Inflammatory macrophage (primary cell): Measurements from ENCODE around the gene RGP1.
A peak's percentile ranks its signal among the peaks of the same experiment; 100 is the strongest.

Source experiments
- DNase-seq, 2 donors: peaks; one replicate each; pipeline ENCODE4 v3.0.0-alpha.2; 2020 to 2022

Gene RGP1

DNA sequence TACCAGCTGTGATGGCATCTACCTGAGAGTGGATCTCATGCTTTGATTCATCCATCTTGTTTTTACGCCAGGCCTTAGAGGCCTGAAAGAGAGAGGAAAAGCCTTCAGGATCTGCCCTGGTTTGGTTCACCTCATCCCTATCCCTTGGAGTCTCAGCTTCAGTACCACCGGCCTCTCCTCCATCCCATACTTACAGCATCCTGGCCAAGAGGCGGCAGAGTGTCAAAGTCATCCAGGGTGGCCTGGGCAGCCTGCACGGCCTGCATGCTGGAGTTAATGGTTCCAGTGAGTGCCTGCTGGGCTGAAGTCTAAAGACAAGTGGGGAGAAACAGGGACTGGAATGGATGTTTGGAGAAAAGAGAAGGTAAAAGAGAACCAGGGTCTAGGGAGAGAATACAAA, 29.5 kb upstream of the RGP1 start:
- no peak for DNase-seq

DNA sequence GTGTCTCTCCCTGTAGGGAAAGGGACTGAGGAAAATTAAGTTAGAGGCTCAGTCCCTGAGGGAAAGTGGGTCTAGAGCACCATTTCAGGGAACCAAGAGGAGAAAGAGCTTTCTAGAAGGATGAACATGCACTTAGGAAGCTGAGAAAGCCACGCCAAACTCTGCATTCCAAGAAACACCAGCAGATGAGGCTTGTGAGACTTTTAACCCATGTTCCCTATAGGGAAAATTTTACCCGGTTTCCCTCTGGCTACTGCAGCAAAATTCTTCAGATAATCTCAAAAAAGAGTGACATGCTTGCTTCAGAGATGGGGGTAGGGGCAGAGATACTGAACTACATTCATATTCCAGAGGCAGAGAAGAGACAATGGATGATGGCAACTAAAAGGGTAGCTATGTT, 25.7 kb upstream of the RGP1 start:
- no peak for DNase-seq

DNA sequence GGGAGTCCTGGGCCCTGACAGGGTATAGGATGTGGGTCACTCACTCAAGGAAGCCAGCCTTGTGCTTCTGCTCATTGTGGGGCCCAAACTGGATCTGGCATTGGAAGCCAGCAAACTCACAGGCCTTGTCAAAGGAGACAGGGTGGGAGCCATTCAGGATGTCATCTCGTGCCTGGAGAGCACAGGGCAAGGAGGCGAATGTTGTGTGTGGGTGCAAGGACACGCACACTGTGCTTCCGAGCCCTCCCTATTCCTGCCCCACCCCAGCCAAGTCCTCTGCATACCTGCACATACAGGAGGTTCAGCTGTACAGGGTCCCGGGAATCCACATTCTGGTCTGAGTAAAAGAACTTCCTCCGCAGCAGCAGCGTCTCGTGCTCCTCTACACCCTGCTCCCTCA, 25.2 kb upstream of the RGP1 start:
- DNase-seq = no peak

DNA sequence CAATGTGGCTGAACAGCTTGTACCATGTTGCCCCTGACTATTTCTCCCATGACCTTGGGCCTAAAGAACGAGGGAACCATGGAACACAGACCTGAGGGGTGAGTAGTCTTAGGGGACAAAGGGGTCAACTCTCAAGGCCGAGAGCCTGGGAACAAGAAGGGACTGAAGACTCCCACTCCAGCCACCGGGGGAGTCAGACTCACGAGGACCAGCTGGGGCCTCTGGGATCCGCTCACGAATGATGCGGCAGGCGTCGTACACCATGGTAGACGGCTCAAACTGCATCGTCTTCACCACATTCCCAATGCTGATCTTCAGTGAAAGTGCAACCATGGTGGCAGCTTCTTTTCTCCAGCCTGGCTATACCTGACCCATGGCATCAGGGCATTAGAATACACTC, 23.7 kb upstream of the RGP1 start:
- DNase-seq = no peak

GRCh38 chr9:35726931-35727330, 22.2 kb upstream of the RGP1 start:
- peak; percentile 14 to 41 for DNase-seq

- DNase-seq = no peak
Observed at GRCh38 chr9:35727676-35728040, 21.4 kb upstream of the RGP1 start.

DNA sequence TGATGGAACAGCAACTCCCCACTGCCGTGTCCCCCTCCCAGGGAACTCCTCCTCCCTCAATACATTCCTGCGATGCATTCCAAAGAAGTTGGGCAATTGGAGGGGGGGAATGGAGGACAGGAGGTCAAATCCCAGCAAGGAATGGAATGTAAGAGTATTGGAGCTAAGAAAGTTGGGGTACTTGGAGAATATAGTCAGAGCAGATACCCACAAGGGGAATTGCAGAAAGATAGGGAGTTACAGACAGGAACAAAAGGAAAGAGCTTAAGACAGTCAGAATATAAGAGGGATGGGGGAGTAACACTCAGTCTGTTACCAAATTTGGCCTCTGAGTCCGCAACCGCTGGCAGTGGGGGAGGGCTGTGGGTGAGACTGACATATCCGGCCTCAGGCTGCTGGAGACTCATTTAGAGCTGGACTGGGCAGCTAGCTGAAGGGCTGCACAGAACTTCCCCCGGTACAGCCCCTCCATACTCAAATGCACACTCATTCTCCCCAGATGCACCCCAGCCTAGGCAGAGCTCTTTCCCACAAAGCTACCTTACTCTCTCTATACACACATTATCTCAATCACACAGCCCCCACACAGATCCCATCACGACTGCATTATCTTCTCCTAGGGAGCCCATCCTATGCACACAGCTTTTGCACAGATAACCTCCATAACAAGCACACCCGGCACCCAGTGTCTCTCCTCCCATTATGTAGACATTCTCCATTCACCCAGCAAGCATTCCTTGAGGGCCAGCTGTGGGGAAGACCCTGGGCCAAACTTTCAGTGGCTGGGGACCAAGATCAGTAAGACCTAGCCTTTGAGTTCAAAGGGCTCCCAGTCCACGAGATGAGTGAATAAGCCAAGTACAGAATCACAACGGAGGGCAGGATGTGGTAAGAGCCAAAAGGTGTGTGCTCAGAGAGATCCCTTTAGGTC, 20.8 kb upstream of the RGP1 start:
- peak; percentile 74 to 87 for DNase-seq

DNA sequence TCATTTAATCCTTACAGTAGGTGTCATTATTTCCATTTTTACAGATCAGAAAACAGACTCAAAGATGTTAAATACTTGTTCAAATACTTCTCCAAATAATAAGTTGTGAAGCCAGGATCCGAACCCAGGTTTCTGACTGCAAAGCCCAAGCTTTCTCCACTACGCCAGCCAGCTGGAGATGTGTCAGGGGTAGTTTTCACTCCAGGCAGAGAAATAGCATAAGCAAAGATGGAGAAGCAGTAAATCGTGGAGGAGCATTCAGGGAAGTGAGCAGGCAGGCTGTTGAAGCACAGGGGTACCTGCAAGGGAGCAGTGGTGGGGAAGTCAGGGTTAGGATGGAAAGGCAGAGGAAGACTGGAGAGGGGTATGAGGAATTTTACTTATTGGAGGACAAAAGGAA, 20.0 kb upstream of the RGP1 start:
- DNase-seq = no peak

DNA sequence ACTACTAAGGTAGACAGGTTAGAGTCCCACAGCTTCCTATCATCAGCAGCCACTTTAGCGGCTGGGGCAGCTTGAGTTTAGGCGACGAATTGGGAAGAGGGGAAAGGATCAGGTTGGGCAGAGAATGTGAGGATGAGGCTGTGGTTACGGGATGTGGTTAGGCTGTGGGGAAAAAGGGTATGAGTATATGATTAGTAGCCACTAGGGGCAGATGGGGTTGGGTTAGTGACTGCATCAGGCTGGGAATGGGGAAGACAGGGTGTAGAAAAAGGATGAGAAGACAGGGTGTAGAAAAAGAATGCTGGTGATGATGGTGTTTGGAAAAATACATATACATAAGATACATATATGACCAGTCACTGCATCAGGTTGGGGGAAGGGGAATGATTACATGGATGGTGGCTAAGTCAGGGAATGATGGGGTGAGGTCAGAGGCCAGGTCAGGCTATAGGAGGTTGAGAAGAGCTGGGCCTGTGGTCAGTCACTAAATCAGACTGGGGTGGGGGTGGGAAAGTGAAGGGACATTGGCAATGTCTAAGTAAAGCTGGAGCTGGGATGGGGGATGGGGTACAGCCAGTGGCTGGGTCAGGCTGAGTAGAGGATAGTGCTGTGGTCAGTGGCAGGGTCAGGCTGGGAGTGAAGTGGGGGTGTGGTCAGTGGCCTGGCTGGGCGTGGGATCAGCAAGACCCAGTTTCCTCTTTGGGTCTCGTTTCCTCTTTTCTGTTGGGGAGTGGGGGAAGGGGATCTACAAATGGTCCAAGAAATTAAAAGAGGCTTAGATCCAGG, 19.2 kb upstream of the RGP1 start:
- DNase-seq = peak; percentile 84 to 88

- no peak for DNase-seq
Observed at GRCh38 chr9:35730486-35730854, 18.6 kb upstream of the RGP1 start.

DNA sequence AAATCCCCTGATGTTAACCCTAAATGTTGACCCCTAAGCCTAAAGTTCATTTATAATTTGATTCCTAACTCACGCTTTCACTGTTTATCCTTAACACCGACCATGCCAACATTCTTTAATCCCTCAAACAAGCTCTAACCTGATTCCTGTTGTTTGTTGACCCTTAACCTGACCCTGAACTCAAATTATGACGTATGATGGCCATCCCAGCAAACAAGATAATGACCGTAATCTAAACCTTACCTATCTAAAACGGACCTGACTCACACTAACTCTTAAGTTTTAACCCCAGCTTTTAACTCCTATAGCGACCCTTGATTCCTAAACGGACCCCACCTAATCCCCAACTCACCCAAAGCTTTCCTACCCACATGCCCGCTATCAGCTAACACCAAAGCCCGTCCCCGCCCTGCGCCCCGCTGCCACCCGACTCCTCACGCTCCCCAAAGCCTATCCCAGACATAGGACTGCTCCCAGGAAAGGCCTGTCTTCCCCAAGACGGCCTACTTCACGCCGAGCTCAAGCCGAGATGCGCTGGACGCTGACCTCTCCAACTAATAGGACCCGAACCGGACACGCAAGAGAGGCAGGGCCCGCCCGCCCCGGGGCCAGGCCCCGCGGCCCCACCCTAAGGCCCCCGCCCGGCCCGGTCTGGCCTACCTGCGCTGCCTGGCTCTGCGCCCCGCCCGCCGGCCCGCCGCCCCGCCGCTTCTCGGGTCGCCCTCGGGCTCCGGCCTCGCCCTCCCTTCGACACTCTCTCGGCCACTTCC, 17.5 kb upstream of the RGP1 start:
- no peak for DNase-seq

- peak; percentile 100 for DNase-seq
Observed at GRCh38 chr9:35732185-35732799, 16.8 kb upstream of the RGP1 start, which contains the start of the genes CREB3 and TLN1. TSS of gene CREB3 (plus strand) at chr9:35732666. CDS start at chr9:35732773, 107 bp downstream. TSS of gene TLN1 (minus strand) at chr9:35732195. CDS start at chr9:35725694, 6,501 bp downstream.

- peak; percentile 22 to 36 for DNase-seq
Observed at GRCh38 chr9:35732800-35733541, 16.1 kb upstream of the RGP1 start.

GRCh38 chr9:35734096-35734495, 15.0 kb upstream of the RGP1 start:
- DNase-seq = no peak

- peak; percentile 62 to 69 for DNase-seq
Observed at GRCh38 chr9:35736201-35736633, 12.9 kb upstream of the RGP1 start.

DNA sequence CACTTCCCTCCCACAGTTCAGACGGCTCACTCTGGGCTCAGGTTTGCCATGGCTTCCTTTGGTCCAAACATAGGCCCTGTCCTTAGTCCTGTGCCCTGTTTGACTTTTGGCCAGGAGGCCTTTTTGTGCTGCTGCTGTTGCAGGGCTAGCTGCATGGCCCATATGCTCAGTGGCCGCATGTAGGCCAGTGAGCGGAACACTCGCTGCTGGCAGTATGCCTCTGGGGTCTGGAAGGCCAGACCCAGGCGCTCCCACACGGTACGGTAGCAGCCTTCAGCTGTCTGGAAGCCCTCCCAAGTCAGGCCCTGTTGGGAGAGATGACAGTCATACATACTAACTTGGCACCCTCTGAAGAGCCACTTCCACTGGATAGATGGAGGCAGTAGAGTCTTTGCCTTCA, 11.9 kb upstream of the RGP1 start:
- no peak for DNase-seq

DNA sequence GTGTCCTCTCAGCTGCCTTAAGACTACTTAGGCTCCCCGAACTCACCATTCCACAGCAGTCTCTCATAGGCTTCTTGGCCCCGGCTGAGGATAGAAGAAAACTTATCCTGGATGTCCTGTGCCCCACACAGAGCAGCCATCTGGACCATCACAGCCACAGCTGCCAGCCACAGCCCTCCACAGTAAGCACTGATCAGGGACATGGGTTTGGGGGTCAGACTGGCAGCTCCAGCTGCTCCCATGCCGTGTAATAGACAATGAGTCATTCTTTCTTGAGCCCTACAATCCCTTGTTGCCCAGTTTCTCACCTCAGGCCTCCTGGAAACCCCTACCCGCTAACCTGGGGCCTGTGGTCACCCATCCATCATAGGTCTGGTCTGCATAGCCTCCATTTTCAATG, 10.9 kb upstream of the RGP1 start:
- no peak for DNase-seq

GRCh38 chr9:35738924-35739323, 10.2 kb upstream of the RGP1 start:
- DNase-seq = no peak

DNA sequence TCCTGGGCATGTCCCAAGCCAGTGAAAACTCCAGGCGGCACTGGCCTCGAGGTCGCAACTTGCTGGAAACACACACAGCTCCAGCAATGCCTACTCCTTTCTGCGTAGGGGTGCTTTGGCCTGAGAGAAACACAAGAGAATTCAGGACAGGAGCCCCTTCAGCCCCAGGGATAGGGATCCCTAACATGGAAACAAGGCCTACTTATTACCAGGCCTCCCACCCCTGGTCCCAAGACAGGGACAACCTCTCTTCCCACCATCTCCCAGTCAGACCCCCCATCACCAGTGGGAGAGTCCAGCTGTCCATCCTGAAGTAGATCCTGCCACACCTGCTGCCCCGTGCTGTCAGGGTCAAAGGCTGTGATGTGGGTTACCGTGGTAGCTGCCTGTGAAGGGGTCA, 8.8 kb upstream of the RGP1 start:
- DNase-seq = no peak

DNA sequence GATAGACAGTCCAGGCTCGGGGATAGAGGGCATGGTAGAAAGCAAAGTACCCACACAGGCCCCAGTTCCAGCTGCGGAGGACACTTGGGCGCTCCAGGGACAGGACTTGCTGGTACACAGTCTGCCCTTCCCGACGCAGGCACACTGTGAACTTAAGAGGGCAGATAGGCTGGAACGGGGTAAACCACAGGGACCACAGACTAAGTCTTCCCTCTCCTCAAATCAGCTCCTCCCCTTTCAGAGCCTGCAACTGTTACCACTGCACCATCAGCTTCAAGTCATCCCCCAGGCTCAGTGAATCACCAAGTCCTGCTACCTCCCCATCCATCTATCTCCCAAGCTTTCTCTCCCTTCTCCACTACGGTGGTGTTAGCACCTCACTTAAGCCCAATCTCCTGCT, 7.3 kb upstream of the RGP1 start:
- no peak for DNase-seq

DNA sequence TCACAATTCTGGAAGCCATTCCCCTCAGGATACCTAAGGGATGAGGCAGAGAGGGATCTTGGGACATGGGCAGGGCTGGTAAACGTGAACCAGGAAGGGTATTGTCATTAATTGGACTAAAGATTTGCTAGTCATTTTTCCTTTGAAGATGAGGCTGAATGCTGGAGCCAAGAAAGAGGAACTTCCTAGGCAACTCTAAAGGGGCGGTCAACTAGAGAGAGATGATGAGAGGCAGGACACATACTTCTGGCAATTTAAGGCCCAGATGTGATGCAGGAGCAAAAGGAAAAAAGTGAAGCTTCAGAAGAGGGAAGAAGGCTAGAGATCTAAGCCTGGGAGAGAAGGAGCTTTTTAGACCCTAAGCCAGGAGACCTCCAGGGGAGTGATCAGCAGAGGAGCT, 5.6 kb upstream of the RGP1 start:
- peak in 1 of 2 donors; percentile 23 for DNase-seq
